ENCODE results near the gene GRIK2.

Gene GRIK2

DNA sequence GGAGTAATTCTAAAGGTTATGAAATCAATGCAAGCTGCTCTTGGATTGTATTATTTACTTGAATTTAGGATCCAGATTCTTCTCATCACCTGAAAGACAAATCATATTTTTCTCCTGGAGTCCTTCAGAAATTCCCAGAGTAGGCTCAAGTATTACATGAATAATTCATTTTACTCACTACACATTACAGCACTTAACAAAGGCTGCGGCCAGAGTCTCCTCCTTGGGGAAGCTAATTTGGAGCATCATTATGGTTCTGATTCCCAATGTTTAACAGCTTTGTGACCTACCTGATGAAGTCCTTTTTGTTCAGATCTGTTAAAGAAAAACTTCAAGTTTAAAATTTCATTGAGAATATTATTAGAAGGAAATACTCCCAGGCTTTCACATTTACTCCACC lies 28.7 kb downstream of the GRIK2 start:
- no peak for DNase-seq (ENCODE audit: low spot score)
- TF ChIP-seq, protein P1, sequence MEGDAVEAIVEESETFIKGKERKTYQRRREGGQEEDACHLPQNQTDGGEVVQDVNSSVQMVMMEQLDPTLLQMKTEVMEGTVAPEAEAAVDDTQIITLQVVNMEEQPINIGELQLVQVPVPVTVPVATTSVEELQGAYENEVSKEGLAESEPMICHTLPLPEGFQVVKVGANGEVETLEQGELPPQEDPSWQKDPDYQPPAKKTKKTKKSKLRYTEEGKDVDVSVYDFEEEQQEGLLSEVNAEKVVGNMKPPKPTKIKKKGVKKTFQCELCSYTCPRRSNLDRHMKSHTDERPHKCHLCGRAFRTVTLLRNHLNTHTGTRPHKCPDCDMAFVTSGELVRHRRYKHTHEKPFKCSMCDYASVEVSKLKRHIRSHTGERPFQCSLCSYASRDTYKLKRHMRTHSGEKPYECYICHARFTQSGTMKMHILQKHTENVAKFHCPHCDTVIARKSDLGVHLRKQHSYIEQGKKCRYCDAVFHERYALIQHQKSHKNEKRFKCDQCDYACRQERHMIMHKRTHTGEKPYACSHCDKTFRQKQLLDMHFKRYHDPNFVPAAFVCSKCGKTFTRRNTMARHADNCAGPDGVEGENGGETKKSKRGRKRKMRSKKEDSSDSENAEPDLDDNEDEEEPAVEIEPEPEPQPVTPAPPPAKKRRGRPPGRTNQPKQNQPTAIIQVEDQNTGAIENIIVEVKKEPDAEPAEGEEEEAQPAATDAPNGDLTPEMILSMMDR (IDR thresholded peaks at IDR 0.05; ENCODE audit: extremely low read depth, missing control alignments) = no peak

- TF ChIP-seq, protein P1 (IDR thresholded peaks at IDR 0.05; ENCODE audit: extremely low read depth, missing control alignments) = no peak
- DNase-seq (ENCODE audit: low spot score) = no peak
These were observed 29.3 kb downstream of the GRIK2 start for GRCh38 chr6:101422811-101423210.

DNA sequence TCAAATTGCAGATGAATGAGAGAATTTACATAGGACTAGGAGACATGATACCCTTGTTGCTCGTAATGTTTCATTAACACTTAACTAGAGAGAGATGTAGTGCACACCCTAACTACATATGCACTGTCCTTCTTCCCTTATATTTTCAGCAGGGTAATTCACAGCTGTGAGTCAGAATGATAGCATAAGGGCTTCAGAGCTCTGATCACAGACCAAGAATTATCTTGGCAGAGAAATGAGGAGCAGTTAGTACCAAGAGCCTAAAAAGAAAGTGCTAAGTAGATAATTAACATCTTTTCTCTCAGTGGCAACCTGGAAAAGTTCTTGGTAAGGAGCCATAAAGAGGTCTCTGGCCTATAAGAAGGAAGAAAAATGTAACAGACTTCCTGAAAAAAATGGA lies 35.8 kb downstream of the GRIK2 start:
- TF ChIP-seq, protein P1 (IDR thresholded peaks at IDR 0.05; ENCODE audit: extremely low read depth, missing control alignments) = no peak
- DNase-seq (ENCODE audit: low spot score) = no peak

- TF ChIP-seq, protein P1 (IDR thresholded peaks at IDR 0.05; ENCODE audit: extremely low read depth, missing control alignments) = no peak
- DNase-seq (ENCODE audit: low spot score) = no peak
These were observed 36.3 kb downstream of the GRIK2 start for GRCh38 chr6:101429845-101430244.

DNA sequence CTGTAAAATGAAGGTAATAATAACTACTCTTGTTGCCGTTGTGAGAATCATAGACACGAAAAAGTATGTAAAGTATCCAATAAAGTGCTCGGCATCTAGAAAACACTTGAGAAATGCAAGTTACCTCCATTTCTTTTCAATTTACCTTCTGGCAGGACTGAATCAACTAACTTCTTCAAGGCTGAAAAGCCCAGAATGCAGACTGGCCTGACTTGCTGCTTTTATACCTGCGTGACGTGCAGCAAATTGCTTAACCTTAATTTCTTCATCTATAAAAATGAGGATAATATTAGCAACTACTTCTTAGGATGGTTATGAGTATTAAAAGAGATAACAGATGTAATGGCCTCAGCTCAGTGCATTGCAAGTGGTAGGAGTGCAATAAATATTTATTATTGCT lies 39.6 kb downstream of the GRIK2 start:
- TF ChIP-seq, protein P1 (IDR thresholded peaks at IDR 0.05; ENCODE audit: extremely low read depth, missing control alignments) = no peak
- DNase-seq (ENCODE audit: low spot score) = no peak

DNA sequence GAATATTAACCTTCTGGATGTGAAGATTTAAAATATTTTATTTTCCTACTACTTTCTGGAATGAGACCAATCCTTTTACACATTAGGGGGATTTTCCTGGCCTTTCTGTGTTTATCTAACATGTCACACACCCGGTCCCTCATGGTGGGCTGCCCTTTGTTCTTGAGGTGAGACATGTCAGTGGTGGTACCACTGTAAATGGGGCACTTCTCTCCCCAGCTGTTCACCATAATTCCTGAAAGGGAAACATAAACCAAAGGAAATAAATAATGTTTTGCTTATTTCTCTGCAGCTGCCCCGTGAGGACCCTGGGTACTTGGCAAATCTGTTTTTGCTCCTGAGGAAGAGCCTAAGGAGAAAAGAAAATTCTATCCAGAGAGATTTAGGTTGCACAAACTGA lies 41.1 kb downstream of the GRIK2 start:
- DNase-seq (ENCODE audit: low spot score) = no peak
- TF ChIP-seq, protein P1 (IDR thresholded peaks at IDR 0.05; ENCODE audit: extremely low read depth, missing control alignments) = no peak

DNA sequence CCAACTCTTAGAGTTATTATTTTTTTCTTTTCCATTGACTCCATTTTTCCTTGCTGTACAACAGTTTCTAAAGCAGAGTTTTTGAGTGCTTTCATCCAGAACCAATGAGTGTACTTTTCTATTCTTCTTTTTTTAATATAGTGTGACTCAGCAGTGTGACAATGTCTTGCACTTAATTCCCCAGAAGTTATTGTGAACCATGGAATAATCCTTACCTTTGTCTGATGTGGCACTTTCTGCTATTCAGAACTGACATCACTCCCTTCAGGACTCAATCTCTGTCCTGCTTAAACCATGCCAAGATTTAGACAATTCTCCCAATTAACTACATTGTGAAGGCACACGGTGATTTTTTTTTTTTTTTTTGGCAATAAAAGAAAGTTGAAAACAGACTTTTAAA lies 41.5 kb downstream of the GRIK2 start:
- no peak for DNase-seq (ENCODE audit: low spot score)
- TF ChIP-seq, protein P1 (IDR thresholded peaks at IDR 0.05; ENCODE audit: extremely low read depth, missing control alignments) = no peak

Measured in GM20000 (cell line).